ENCODE measurements around the gene CIBAR2.

Gene CIBAR2

DNA sequence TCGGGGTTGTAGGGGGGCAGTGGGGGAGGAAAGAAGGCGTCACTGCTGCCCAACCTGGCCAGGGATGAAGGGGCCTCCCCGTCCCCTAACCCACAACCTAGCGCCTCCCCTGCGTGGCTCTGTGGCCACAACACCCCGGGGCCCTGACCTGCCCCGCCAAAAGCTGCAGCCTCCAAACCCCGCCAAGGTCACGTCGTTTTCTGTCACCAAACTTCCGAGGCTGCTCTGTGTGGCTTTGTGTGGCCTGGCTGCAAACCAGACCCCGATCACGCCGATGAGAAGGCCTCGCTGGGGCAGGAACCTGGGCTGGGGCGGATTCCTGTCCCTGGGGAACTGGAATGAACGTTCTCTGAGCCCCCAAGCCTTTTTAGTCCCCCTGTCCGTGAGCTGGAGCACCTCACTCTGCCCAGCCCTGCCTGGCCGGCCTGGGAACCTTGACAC is 30.5 kb upstream of the CIBAR2 start:
- no peak for DNase-seq

DNA sequence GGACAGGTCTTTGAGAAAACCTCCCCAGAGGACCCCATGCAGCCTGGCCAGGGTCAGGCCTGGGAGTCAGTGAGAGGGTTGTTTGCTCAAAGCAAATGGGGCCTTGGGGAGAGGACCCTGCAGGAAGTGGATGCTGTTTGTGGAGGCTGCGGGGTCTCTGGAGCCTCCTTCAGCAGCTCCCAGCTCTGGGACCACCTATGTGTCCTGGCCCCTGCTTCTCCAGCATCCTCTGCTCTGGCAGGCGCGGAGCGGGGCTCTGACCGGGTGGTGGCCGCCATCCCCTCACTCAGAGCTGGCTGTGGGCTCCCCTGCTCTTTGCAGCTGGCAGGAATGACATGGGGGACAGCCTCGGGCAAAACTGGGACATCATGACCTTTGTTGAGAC is 29.8 kb upstream of the CIBAR2 start:
- DNase-seq, result no peak

DNA sequence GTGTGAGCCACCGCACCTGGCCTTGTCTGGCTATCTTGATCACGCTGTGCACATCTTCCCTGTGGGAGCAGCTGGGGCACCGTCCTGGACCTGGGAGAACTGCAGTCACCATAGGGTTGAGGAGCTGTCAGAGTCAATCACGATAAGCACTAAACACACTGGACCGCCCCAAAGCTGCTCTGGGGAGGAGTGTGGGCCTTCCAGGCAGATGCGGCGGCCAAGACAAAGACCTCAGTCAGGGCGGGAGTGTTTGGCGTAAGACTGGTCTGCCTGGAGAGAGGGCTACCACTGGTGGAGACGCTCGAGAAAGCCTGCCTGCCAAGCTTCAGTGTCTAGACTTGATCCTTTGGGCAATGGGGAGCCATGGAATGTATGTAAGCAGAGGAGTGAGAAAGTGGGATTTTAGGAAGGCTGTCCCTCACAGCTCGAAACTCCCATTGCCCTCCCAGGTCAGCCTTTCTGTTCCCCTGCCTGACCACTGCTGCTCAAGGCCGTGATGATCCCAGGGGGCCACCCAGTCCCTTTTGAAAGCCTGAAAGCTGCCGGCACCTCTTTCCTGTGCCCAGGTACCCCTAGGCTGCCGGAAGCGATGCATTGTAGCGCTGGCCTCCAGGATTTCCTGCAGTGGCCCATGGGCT is 29.3 kb upstream of the CIBAR2 start:
- DNase-seq, result no peak

DNA sequence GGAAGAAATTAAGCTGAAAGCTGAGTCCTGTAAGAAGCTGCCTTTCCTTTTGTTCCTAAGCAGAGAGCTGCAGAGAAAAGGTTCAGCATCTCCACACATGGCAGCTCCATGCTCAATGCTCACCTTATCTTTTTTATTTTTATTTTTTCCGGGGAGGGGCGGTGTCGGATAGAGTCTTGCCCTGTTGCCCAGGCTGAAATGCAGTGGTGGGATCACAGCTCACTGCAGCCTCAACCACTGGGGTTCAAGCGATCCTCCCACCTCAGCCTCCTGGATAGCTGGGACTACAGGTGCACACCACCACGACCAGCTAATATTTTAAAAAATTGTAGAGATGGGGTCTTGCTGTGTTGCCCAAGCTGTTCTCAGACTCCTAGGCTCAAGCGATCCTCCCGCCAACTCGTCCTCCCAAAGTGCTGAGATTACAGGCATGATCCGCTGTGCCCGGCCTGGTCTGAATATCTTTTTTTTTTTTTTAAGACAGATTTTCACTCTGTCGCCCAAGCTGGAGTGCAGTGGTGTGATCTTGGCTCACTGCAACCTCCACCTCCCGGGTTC is 28.3 kb upstream of the CIBAR2 start:
- no peak for DNase-seq

DNA sequence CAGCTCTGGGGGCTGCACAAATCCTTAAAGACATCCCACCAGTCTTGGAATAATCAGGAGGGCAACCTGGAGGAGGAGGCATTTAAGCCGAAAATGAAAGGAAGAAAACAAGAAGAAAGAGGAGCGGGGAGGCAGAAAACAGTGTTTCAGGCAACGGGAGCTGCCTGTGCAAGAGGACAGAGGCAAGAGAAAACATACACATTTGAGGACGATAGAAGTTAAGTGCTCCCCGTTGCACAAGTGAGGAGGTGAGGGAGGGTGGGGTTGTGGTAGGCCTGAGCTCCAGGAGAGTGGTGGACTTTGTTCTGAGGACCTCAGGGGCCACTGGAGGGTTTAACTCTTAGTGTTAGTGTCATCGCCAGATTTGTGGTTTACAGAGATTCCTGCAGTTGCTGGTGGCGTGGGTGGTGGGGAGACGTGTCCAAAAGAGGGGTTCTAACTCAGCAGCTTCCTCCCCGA is 27.6 kb upstream of the CIBAR2 start:
- no peak for DNase-seq

DNA sequence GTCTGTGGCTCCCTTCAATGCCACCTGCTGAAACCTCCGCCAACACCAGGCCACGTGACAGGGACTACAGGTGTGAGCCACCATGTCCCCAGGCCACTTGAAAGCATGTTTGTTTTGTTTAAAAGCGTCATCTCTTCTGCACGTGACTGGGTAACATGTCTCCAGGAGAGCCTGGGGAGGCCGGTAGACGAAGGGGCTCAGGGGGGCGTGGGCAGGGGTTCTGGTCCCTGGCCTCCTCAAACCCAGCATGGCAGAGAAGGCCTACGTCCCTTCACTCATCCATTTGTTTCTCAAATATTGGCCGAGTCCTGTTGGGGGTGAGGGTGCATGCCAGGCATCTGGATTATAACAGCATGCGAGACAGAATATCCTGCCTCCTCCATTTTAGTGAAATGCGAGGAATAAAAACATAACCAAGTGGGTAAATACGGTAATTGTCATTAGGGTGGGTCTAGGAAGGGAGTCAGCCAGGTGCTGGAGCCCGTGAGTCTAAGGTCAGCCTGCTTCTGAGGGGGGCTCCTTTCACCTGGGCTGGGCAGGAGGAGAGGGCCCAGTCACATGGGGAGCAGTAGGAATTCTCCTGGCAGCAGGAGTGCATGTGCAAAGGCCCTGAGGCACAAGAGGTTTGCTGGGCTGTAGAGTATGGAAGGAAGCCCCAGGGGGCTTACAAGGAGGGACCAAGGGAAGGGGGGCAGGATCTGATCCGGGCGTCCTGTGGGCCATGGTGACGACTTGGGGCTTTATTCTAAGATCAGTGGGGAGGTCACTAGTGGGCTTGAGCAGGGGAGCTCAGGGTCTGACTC is 26.8 kb upstream of the CIBAR2 start:
- no peak for DNase-seq

DNA sequence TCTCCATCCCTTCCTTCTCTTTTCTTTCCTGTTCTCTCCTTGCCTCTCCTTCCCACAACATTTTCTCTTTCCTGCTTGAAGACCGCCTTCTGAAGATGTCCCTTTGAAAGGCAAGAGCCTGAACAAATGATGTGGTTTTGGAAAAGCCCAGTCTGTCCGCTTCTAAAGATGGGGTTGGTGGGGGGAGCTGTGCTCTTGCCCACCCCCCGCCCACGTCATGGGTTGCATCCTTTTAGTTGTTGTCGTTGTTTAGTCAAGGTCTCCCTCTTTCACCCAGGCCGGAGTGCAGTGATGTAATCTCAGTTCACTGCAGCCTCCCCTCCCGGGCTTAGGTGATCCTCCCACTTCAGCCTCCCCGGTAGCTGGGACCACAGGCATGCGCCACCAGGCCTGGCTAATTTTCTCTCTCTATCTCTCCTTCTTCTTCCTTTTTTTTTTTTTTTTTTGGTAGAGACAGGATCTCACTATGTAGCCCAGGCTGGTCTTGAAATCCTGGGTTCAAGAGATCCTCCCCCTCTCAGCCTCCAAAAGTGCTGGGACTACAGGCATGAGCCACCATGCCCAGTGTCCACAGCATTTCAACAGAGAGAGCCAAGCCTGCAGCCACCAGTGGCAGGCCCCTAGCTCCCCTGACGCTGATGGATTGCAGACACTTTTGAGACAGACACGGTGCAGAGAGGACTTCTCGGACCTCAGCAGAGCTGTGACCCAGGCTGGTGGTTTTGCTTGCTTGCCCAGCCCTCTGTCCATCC is 26.0 kb upstream of the CIBAR2 start:
- no peak for DNase-seq

DNA sequence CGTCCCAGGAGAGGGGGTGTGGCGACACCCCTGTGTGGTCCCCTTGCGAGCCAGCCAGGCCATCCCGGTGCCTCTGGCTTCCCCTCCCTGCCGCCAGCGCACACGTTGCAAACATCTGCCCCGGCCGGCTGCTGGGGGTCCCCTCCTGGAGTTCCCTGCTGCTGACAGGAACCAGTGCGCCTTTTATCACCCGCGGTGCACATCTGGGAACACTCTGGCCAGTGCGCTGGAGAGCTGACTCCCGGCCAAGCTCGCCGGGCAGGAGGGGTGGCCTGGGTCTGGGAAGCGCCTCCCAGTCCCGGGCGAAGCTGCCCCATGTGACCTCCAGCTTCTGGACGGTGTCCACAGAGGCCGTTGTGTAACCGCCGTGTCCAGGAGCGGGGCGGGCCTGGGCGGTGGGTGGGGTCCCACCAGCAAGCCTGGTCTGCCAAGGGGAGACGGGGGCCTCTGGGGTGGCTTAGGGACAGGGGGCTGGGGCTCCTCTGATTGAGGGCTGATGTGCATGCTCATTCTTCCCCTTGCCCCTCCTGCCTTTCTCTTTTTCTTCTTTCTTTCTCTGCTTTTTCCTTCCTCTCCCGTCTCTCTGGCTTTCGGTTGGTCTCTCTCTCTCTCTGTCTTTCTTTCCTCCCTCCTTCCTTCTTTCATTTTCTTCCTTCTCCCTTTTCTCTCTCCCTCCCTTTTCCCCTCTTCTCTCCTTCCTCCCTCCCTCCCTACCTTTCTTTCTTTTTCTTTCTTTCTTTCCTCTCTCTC is 25.2 kb upstream of the CIBAR2 start:
- no peak for DNase-seq

DNA sequence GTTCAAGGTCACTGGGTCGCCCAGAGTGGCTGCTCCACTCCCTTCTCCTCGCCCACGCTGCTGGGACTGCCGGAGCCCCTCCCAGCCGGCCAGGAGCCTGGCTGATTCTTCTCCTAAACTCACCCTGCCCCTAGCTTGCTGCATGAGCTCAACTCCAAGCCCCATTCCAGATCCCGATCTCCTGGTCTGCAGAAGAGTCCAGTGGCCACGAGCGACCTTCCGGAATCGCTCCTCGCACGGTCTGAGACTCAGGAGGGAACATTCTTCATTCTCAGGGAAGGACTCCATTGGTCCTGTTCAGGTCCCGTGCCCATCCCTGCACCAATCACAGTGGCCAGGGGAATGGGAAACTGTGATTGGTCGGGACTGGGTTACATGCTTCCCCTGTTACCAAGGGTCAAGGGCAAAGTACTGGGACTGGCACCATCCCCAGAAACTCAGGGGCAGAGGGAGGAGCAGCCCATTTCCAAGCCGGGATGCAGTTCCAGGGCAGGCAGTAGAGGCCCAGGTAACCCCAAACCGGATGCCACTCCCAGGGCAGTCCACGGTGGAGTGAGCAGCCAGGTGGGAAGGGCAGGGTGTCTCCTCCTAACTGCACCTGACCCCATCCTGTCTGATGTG is 24.5 kb upstream of the CIBAR2 start:
- no peak for DNase-seq

DNA sequence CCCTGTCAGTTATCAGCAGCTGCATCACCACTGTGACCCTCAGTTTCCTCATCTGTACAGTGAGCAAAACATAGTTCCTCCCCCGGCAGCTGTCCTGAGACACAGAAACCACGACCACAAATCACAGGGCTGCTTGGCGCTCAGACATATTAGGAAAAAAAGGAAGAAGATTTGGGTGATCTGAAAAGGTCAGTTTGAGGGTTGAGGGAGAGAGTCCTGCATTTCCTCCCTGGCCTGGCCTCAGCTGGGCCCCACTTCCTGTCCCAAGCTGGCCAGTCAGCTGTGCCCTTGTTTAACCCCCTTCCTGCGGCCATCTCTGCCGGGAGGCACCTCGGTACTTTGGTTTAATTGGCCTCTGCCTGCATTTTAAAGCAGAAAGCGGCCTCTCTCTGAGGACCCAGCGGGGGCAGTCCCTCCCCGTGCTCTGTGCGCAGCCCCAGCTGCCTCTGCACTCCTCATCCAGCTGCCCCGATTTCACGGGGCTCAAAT is 24.0 kb upstream of the CIBAR2 start:
- DNase-seq, result no peak

DNA sequence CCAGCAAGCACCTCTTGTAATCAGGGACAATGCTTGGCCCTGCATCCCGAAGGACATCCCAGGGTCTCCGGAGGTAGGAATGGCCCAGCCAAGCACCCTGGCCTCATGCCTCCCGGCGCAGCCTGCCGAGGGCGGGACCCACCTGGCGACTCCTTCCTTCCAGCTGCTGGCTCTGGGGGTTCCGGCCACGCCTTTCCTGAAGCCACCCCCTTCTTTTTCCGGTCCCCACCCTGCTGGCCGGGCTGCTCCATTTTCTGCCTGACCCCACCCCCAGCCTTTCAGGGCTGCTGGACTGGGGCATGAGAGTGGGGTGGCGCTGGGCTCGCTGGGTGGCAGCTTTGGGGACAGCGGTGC is 22.5 kb upstream of the CIBAR2 start:
- no peak for DNase-seq

DNA sequence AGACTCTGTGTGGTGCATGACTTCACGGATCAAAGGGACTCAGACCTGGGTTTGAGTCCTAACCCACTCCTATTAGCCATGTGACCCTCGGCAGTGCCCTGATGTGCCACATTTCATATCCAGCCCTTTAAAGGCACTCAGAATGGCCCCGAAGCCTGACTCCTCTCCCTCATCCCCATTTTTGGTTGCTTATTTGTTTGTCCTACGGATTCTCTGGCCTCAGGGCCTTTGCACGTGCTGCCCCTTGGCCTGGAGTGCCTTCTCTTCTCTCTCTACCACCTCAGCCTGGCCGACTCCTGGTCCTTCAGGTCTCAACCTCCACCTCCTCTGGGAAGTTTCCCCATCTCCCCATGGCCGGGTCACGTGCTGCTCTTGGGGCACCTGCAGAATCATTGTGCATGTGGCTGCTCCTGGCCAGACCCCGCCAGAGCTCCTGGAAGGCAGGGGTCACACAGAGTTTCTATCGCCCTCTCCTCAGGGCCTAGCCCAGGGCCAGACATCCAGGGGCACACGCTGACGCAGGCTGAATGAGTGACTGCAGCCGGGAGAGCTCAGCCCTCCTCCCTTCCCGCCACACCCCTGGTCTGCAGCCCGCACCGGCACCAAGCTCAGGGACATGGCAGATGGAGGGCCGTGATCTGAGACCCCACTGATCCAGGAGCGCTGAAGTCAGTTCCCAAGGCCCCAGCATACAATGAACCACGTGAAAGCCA is 22.0 kb upstream of the CIBAR2 start:
- no peak for DNase-seq

DNA sequence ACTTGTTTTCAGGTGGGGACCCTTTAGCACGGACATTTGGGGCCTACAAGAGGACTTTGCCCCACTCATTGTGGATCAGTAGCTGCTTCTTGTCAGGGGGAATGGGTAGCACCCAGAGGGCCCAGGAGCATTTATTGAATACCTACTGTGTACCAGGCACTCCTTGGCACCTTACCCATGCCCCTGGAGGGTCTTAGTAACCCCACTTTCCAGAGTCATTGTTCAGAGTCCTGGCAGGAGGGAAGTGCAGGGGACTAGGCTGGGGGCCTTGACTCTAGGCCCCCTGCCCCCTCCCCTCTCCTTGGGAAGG is 21.0 kb upstream of the CIBAR2 start:
- no peak for DNase-seq

DNA sequence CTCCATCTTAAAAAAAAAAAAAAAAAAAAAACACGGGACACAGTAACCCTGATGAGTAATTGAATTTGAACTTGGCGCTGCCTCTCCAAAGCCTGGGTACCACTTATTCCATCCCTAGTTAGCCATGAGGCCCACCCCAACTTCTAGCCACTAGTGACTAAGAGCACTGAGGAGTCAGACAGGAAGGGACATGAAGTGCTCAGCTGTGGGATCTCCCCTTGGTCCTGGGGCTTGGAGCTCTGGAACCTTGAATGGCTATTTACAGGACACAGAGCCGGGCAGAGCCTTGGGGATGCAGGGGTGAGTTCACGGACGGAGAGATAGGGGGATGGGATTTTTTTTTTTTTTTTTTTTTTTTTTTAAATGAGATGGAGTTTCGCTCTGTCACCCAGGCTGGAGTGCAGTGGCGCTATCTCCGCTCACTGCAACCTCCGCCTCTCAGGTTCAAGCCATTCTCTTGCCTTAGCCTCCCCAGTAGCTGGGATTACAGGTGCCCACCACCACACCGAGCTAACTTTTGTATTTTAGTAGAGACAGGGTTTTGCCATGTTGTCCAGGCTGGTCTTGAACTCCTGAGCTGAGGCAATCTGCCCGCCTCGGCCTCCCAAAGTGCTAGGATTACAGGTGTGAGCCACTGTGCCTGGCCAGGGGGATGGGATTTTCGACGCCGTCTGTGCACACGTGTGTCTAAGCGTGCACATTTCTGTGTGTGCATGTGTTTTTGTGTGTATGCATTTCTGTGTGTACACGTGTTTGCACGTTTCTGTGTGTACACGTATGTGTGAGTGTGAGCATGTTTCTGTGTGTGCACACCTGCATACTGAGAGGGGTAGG is 20.4 kb upstream of the CIBAR2 start:
- DNase-seq, result no peak

DNA sequence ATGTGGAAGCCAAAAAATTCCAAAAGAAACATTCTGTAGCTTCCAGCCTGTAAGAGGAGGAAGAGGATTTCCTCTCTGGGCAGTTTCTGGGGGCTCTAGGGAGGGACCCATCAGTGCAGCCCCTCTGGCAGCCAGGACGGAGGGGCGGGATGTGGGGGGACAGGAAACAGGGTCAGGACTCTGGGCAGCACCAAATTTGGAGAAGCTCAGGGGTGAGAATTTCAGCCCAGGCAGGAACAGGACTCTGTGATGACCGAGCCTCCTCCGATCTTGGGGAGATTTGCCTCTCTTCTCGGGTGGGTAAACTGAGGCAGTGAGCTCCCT is 18.4 kb upstream of the CIBAR2 start:
- no peak for DNase-seq

DNA sequence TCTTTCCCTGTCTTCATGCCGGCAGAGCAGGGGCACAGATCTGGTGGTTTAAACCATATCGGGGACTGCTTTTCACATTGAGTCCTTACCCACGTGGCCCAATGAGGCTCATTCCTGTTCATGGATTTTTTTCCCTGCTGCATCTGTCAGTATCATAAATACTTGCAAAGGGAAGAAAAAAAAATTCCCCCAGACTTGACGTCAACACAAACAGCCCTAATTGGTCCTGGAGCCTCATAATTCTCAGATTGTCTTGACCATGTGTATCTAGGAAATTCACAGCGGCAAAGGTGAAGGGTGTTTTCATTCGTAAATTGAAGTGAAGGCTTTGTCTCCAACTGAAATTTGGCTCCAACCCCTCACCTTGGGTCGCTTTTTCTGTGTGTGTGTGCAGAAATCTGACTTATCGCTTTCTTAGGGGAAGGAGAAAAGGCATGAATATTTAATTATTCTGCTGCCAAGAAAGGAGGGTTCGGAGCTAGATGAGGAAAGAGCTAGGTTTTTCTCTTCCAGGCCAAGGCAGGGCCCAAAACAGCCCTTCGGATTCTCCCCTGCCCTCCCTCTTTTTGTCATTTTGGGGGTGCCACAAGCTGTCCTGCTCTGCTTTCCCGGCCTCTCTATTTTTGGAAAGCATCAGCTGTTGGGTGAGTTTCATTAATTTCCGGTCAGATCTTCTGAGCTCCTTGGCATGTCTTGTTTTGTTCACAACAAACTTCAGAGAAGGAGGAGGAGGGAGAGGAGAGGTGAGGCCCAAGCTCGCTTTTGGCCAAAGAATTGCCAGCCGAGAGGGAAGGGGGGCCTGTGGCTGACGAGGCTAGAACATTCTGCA is 17.8 kb upstream of the CIBAR2 start:
- DNase-seq, result no peak

DNA sequence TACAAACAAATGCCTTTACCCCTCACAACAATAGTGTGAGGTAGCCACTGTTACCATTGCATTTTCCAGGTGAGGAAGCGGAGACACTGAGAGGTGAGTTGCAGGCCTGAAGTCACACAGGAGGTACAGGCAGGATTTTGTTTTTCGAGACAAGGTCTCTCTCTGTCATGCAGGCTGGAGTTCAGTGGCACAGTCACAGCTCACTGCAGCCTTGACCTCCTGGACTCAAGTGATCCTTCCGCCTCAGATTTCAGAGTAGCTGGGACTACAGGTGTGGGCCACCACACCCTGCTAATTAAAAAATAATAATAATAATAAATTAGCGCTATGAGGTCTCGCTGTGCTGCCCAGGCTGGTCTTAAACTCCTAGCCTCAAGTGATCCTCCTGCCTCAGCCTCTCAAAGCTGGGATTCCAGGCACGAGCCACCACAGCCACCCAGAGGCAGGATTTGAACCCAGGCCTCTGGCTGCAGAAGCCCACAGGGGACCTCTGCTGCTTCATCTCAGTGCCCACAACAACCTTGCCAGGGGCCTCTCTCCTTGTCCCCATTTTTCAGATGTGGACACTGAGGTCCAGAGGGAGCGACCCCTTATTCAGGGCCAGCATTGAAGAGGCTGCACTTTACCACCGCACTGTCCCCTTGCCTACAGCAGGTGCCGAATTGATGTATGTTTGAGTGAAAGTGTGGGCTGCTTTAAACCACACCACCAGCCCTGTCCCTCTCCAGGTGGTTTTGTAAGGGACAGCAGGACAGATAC is 16.0 kb upstream of the CIBAR2 start:
- DNase-seq, result no peak

DNA sequence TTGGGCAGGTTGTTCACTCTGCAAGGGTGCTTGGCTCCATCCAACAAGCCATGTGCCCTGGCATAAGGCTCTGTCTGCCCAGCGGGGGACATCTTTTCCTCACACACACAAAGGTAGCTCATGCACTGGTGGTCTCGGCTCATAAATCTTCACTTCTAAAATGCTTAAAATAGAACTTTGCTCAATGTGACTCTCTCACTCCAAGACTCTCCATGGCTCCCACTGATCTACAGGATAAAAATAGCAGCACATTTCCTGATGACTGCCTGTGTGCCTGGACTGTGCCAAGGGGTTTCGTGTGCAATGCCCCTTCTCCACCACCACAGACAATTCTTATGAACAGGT is 15.1 kb upstream of the CIBAR2 start:
- DNase-seq, result no peak

DNA sequence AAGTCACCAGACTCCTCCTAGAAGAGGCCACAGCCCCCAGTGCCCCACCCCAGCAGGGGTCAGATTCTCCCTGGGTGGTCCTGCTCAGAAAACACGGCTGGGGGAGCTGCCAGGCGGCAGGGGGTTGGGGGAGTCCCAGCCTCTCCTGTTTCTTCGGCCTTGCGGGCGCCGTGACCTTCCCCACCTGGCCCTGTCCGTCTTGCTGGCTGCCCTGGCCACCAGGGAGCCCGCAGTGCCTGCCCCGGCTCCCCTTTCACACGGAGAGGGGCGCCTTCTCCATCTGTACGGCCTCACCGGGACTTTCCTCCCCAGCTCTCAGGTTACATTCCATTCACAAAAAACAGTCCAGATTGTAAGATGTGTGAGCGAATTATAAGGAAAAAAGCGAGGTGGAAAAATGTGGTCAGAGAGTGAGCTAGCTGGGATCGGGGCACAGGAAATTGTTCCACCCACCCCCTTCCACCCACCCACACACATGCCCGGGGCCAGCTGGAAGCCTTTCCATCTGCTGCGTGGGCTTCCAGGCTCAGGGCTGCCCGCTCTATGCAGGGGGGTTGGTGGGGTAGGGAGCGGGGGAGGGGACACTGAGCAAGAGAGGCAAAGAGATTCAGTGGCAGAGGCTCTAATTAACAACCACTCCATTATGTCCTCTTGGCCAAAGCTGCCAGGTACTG is 14.6 kb upstream of the CIBAR2 start:
- no peak for DNase-seq

All from NCI-H2081 treated with DMSO at 0.1 percent for 48 hours (cell line).